Measurements from ENCODE around the gene UBE2O.

DNA sequence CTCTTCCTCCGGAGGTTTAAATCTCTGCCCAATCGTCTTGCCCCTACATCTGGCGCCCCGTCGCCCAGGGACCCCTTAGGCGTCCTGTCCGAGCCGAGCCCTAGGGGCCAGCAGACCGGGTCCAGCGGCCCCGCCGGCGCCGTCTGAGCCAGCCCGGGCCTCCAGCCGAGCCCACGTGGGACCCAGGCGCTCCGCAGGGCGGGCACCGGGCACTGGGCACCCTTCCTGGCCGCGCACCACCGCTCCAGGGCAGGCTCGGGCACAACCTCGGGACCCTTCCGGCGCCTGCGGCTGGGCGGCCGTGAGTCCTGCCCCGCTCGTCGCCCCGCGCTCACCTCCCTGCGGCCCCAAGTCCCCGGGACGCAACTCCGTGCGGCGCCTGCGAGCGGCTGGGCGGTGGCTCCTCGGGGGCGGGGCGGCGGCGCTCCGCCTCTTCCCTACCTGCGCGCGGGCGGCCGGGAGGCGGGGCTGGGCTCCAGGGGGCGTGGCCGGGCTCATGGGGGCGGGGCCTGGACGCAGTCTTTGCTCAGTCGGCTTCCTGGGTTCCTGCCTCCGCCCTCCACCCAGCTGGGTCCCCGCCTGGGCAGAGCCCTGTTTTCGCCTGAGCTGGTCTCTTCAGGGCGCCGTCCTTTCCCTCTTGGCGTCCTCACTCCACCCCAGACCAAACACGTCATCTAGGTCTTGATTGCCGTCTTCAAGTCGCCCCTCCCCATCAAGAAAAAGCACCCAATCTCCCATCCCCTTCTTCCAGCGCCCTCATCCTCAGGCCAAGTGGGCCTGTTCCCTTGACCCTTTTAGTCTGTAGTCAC lies 48.3 kb upstream of the UBE2O start, which contains the start of gene RHBDF2:
- TF ChIP-seq, protein P1, sequence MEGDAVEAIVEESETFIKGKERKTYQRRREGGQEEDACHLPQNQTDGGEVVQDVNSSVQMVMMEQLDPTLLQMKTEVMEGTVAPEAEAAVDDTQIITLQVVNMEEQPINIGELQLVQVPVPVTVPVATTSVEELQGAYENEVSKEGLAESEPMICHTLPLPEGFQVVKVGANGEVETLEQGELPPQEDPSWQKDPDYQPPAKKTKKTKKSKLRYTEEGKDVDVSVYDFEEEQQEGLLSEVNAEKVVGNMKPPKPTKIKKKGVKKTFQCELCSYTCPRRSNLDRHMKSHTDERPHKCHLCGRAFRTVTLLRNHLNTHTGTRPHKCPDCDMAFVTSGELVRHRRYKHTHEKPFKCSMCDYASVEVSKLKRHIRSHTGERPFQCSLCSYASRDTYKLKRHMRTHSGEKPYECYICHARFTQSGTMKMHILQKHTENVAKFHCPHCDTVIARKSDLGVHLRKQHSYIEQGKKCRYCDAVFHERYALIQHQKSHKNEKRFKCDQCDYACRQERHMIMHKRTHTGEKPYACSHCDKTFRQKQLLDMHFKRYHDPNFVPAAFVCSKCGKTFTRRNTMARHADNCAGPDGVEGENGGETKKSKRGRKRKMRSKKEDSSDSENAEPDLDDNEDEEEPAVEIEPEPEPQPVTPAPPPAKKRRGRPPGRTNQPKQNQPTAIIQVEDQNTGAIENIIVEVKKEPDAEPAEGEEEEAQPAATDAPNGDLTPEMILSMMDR (IDR thresholded peaks at IDR 0.05), result no peak
- TF ChIP-seq POLR2A (IDR thresholded peaks at IDR 0.05), result no peak
- TF ChIP-seq EP300 (IDR thresholded peaks at IDR 0.05), result no peak

All from ovary (tissue), 3 donors.